Measurements from ENCODE around the gene ASTL.
"Not testable (repeated sequence)": the region's sequence is repeated elsewhere in the genome, so short reads cannot be mapped to it uniquely, and the experiment has no call there.

The ASTL gene

GRCh38 chr2:96095116-96095636, 43.1 kb downstream of the ASTL start:
- no peak for DNase-seq

GRCh38 chr2:96093528-96093927, 44.8 kb downstream of the ASTL start:
- no peak for DNase-seq

- no peak for DNase-seq
These were observed 45.4 kb downstream of the ASTL start for GRCh38 chr2:96092951-96093350.

- no peak for DNase-seq
These were observed 45.8 kb downstream of the ASTL start for GRCh38 chr2:96092573-96092877.

- DNase-seq: peak; percentile 76
These were observed 46.4 kb downstream of the ASTL start for GRCh38 chr2:96091711-96092572.

GRCh38 chr2:96091141-96091710, 47.1 kb downstream of the ASTL start:
- no peak for DNase-seq

GRCh38 chr2:96090196-96090926, 47.9 kb downstream of the ASTL start:
- no peak for DNase-seq

- DNase-seq: no peak
These were observed 48.7 kb downstream of the ASTL start for GRCh38 chr2:96089356-96090195.

GRCh38 chr2:96088340-96089335, 49.7 kb downstream of the ASTL start:
- DNase-seq: no peak

- no peak for DNase-seq
These were observed 51.2 kb downstream of the ASTL start for GRCh38 chr2:96087130-96087529.

- DNase-seq: no peak
These were observed 52.6 kb downstream of the ASTL start for GRCh38 chr2:96085541-96086355.

- not testable (repeated sequence) for DNase-seq
These were observed 53.3 kb downstream of the ASTL start for GRCh38 chr2:96084858-96085518.

- no peak for DNase-seq
These were observed 54.1 kb downstream of the ASTL start for GRCh38 chr2:96083989-96084857.

GRCh38 chr2:96083064-96083939, 55.0 kb downstream of the ASTL start:
- no peak for DNase-seq

- no peak for DNase-seq
These were observed 55.9 kb downstream of the ASTL start for GRCh38 chr2:96082211-96083063.

- DNase-seq: no peak
These were observed 57.3 kb downstream of the ASTL start for GRCh38 chr2:96081042-96081441.

- no peak for DNase-seq
These were observed 63.0 kb downstream of the ASTL start for GRCh38 chr2:96075199-96075771.
